Naive thymus-derived CD8-positive, alpha-beta T cell (primary cell): Measurements from ENCODE around the gene NUDT1. TPM values are rescaled to one million over a fixed set of nuclear protein-coding genes. Genes with fewer than 3 reads are reported as not detected.

Source experiments
- ATAC-seq, 2 donors: fragments of 150-1000 bp; cut with Tn5 transposase in 1 of 2; sonication (Bioruptor Pico), chemical (Tn5 transposase) in 1 of 2; 1 replicate in 1 of 2; 2 replicates in 1 of 2; pipeline ENCODE4 v1.10.0; 2021; ENCODE audit warnings: mild to moderate bottlenecking in 2 of 2, moderate library complexity in 2 of 2
- POLR2A ChIA-PET: fragments of 350-600 bp; sonication (Branson Sonifier 250); formaldehyde crosslinking; loops from one replicate; lab custom pipeline; 2021; ENCODE audit warnings: antibody characterized with exemption; lab: Charles Lee
- DNase-seq, 10 donors: peaks; one replicate each; pipeline versions ENCODE4 v3.0.0 to v3.0.0-alpha.2; 2020 to 2022
- H3K27ac Mint-ChIP-seq, 10 donors: one replicate each; pipeline ENCODE4 v1.8.0; 2020 to 2022; ENCODE audit warnings: mild to moderate bottlenecking in 10 of 10, mixed read lengths in 10 of 10, moderate library complexity in 4 of 10, inconsistent platforms in 1 of 10
- H3K27me3 Mint-ChIP-seq, 5 donors: one replicate each; pipeline ENCODE4 v1.8.0; 2021 to 2022; ENCODE audit warnings: mixed read lengths in 5 of 5
- H3K36me3 Mint-ChIP-seq, 3 donors: one replicate each; pipeline ENCODE4 v1.8.0; 2020 to 2022; ENCODE audit warnings: mixed read lengths in 3 of 3, mild to moderate bottlenecking in 2 of 3, inconsistent platforms in 1 of 3
- H3K4me1 Mint-ChIP-seq, 4 donors: one replicate each; pipeline ENCODE4 v1.8.0; 2021 to 2022; ENCODE audit warnings: mixed read lengths in 4 of 4
- H3K4me3 Mint-ChIP-seq, 10 donors: one replicate each; pipeline ENCODE4 v1.8.0; 2020 to 2022; ENCODE audit warnings: mild to moderate bottlenecking in 10 of 10, mixed read lengths in 10 of 10, moderate library complexity in 6 of 10, inconsistent platforms in 1 of 10
- H3K9me3 Mint-ChIP-seq, 9 donors: one replicate each; pipeline ENCODE4 v1.8.0; 2020 to 2022; ENCODE audit warnings: mixed read lengths in 9 of 9, mild to moderate bottlenecking in 3 of 9, inconsistent platforms in 1 of 9, moderate library complexity in 1 of 9
- polyA plus RNA-seq, 3 donors: library from polyadenylated mRNA; unstranded; fragments of 300-500 nt; fragmentation: Illumina TruSeq; gene quantifications; one replicate each; pipeline ENCODE4 v1.2.3, GENCODE V29; 2021
- total RNA-seq, 8 experiments: library from RNA in 2 of 8; stranded (reverse) in 2 of 8; gene quantifications; one replicate each; pipeline ENCODE4 v1.2.3 and lab custom pipeline; 2021 to 2026

NUDT1 gene
- total and polyA plus RNA-seq, 5 experiments from 2014 or later, result 17.1 to 62.3 (median 52.0) TPM

GRCh38 chr7:2245883-2246675 is 4.1 kb downstream of the NUDT1 start:
- Mint-ChIP-seq H3K36me3 (peaks cover 0 to 10% (median 3%) of the 10 kb centered on the region in 3 donors), H3K27me3 (no peaks in the 10 kb centered on the region), H3K27ac (peak overlapping the region in 6 of 10 donors; percentile 32 to 80 (median 54)), H3K4me1 (peaks cover 15 to 60% (median 35%) of the 10 kb centered on the region in 4 donors), H3K4me3 (peak overlapping the region in 1 of 10 donors; percentile 32), H3K9me3 (no peaks in the 10 kb centered on the region)
- ATAC-seq (no peak), DNase-seq (no peak)
- POLR2A ChIA-PET, result interaction anchor here (0.6 to 1.1 kb wide), 2 partner anchors 85 to 306 kb away, joined by 3 read pairs; no protein-coding TSS in a partner anchor

- ATAC-seq (no peak), DNase-seq (no peak)
- Mint-ChIP-seq H3K4me3 (no peak overlapping the region), H3K36me3 (peaks cover 0 to 10% (median 3%) of the 10 kb centered on the region in 3 donors), H3K27ac (peak overlapping the region in 2 of 10 donors; percentile 26 to 62), H3K9me3 (no peaks in the 10 kb centered on the region), H3K4me1 (peaks cover 15 to 54% (median 34%) of the 10 kb centered on the region in 4 donors), H3K27me3 (no peaks in the 10 kb centered on the region)
- POLR2A ChIA-PET, result interaction anchor here (0.8 to 1.6 kb wide), 3 partner anchors 101 to 127 kb away, joined by 3 to 5 read pairs (median 3); no protein-coding TSS in a partner anchor
These were observed 5.3 kb downstream of the NUDT1 start for GRCh38 chr7:2247141-2247995.

- Mint-ChIP-seq H3K27ac (peak overlapping the region in 9 of 10 donors; percentile 11 to 91 (median 63)), H3K9me3 (no peaks in the 10 kb centered on the region), H3K36me3 (peaks cover 0 to 10% (median 3%) of the 10 kb centered on the region in 3 donors), H3K4me1 (peaks cover 11 to 50% (median 34%) of the 10 kb centered on the region in 4 donors), H3K27me3 (no peaks in the 10 kb centered on the region), H3K4me3 (peak overlapping the region in 9 of 10 donors; percentile 18 to 69 (median 57))
- no peak for DNase-seq
- no peak for ATAC-seq
- POLR2A ChIA-PET, result interaction anchor here (0.7 to 1.6 kb wide), 4 partner anchors 12 to 129 kb away, joined by 3 to 7 read pairs (median 4); no protein-coding TSS in a partner anchor
These were observed 7.1 kb downstream of the NUDT1 start for GRCh38 chr7:2248984-2249694.

- Mint-ChIP-seq H3K27me3 (no peaks in the 10 kb centered on the region), H3K4me3 (no peak overlapping the region), H3K4me1 (peaks cover 8 to 46% (median 34%) of the 10 kb centered on the region in 4 donors), H3K27ac (peak overlapping the region in 2 of 10 donors; percentile 66 to 80), H3K36me3 (peaks cover 0 to 10% (median 3%) of the 10 kb centered on the region in 3 donors), H3K9me3 (no peaks in the 10 kb centered on the region)
- DNase-seq (no peak), ATAC-seq (no peak)
- POLR2A ChIA-PET, result interaction anchor here (1.5 kb wide), 1 partner anchor 11 kb away, joined by 7 read pairs; no protein-coding TSS in a partner anchor
These were observed 7.8 kb downstream of the NUDT1 start for GRCh38 chr7:2249744-2250323.

GRCh38 chr7:2251381-2251780 is 9.4 kb downstream of the NUDT1 start:
- peak overlapping the region in 1 of 10 donors; percentile 70 for H3K27ac Mint-ChIP-seq
- ATAC-seq, result no peak
- no peak overlapping the region for H3K4me3 Mint-ChIP-seq
- H3K9me3 Mint-ChIP-seq, result no peaks in the 10 kb centered on the region
- DNase-seq, result no peak
- POLR2A ChIA-PET, result no interaction called here
- peaks cover 0 to 8% (median 3%) of the 10 kb centered on the region in 3 donors for H3K36me3 Mint-ChIP-seq
- H3K4me1 Mint-ChIP-seq, result peaks cover 7 to 32% (median 27%) of the 10 kb centered on the region in 4 donors
- no peaks in the 10 kb centered on the region for H3K27me3 Mint-ChIP-seq

- Mint-ChIP-seq H3K27me3 (no peaks in the 10 kb centered on the region), H3K27ac (peak overlapping the region in 1 of 10 donors; percentile 70), H3K4me1 (peaks cover 7 to 31% (median 27%) of the 10 kb centered on the region in 4 donors), H3K36me3 (peaks cover 0 to 10% (median 3%) of the 10 kb centered on the region in 3 donors), H3K9me3 (no peaks in the 10 kb centered on the region), H3K4me3 (no peak overlapping the region)
- POLR2A ChIA-PET, result no interaction called here
- ATAC-seq, result peak; percentile 42 to 90
- DNase-seq, result peak in 3 of 10 donors; percentile 18 to 32 (median 20)
These were observed 10.1 kb downstream of the NUDT1 start for GRCh38 chr7:2251841-2252771.

GRCh38 chr7:2253021-2253420 is 11.0 kb downstream of the NUDT1 start:
- H3K4me3 Mint-ChIP-seq, result no peak overlapping the region
- peaks cover 0 to 13% (median 3%) of the 10 kb centered on the region in 3 donors for H3K36me3 Mint-ChIP-seq
- peak overlapping the region in 1 of 10 donors; percentile 73 for H3K27ac Mint-ChIP-seq
- ATAC-seq, result no peak
- peaks cover 7 to 27% (median 24%) of the 10 kb centered on the region in 4 donors for H3K4me1 Mint-ChIP-seq
- H3K27me3 Mint-ChIP-seq, result no peaks in the 10 kb centered on the region
- no peaks in the 10 kb centered on the region for H3K9me3 Mint-ChIP-seq
- POLR2A ChIA-PET, result no interaction called here
- DNase-seq, result no peak

GRCh38 chr7:2253525-2254244 is 11.7 kb downstream of the NUDT1 start:
- POLR2A ChIA-PET, result no interaction called here

GRCh38 chr7:2254429-2255144 is 12.6 kb downstream of the NUDT1 start:
- no peak overlapping the region for H3K27ac Mint-ChIP-seq
- ATAC-seq, result no peak
- POLR2A ChIA-PET, result no interaction called here
- H3K4me1 Mint-ChIP-seq, result peaks cover 3 to 15% (median 11%) of the 10 kb centered on the region in 4 donors
- no peaks in the 10 kb centered on the region for H3K27me3 Mint-ChIP-seq
- peak overlapping the region in 1 of 10 donors; percentile 14 for H3K4me3 Mint-ChIP-seq
- H3K36me3 Mint-ChIP-seq, result peaks cover 0 to 13% (median 3%) of the 10 kb centered on the region in 3 donors
- no peaks in the 10 kb centered on the region for H3K9me3 Mint-ChIP-seq
- DNase-seq, result no peak

More at GRCh38 chr7:2253525-2254244, 11.7 kb downstream of the NUDT1 start:
- H3K27me3 Mint-ChIP-seq, result no peaks in the 10 kb centered on the region
- DNase-seq, result no peak
- no peaks in the 10 kb centered on the region for H3K9me3 Mint-ChIP-seq
- H3K4me1 Mint-ChIP-seq, result peaks cover 7 to 23% (median 19%) of the 10 kb centered on the region in 4 donors
- no peak for ATAC-seq
- H3K36me3 Mint-ChIP-seq, result peaks cover 0 to 13% (median 3%) of the 10 kb centered on the region in 3 donors
- no peak overlapping the region for H3K4me3 Mint-ChIP-seq
- no peak overlapping the region for H3K27ac Mint-ChIP-seq
